OCI-LY1 (cell line): Measurements from ENCODE around the gene RTP1.

Experiments used
- CTCF ChIP-seq: fragments of 200-600 bp; sonication (generic), shearing (Covaris generic); IDR thresholded peaks from 2 replicates; pipeline ENCODE4 v1.5.1; 2017; ENCODE audit warnings: mild to moderate bottlenecking, antibody characterized with exemption, low read length, moderate library complexity, mixed read lengths
- EZH2 ChIP-seq: fragments of 200-600 bp; sonication (generic), shearing (Covaris generic); IDR thresholded peaks from 2 replicates; pipeline ENCODE4 v1.8.0; 2017; ENCODE audit warnings: borderline replicate concordance, mixed run types, mild to moderate bottlenecking, antibody characterized with exemption, low read length, moderate library complexity, mixed read lengths

- TF ChIP-seq CTCF (no peak), EZH2 (no peak)
These were observed 6.0 kb upstream of the RTP1 start for GRCh38 chr3:187191271-187191670.
